Measurements from ENCODE around the gene GID4.

DNA sequence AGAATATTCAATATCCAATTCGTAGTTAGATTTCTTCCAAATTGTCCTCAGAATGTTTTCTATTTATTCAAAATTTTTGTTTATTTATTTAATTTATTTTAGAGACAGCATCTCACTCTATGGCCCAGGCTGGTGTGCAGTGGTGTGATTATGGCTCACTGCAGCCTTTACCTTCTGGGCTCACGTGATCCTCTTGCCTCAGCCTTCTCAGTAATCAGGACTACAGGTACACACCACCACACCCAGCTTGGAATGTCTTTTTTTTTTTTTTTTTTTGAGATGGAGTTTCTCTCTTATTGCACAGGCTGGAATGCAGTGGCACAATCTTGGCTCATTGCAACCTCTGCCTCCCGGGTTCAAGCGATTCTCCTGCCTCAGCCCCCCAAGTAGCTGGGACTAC, 45.0 kb downstream of the GID4 start:
- TF ChIP-seq NFYB (IDR thresholded peaks at IDR 0.05; ENCODE audit: extremely low read depth, insufficient read length), result no peak
- TF ChIP-seq YY1 (IDR thresholded peaks at IDR 0.05; ENCODE audit: borderline replicate concordance in 1 of 3, control insufficient read depth in 1 of 3, extremely low read depth in 1 of 3, insufficient read depth in 3 of 3, insufficient read length in 1 of 3, insufficient replicate concordance in 2 of 3, low read depth in 1 of 3, low read length in 2 of 3), result no peak
- TF ChIP-seq, protein P1, sequence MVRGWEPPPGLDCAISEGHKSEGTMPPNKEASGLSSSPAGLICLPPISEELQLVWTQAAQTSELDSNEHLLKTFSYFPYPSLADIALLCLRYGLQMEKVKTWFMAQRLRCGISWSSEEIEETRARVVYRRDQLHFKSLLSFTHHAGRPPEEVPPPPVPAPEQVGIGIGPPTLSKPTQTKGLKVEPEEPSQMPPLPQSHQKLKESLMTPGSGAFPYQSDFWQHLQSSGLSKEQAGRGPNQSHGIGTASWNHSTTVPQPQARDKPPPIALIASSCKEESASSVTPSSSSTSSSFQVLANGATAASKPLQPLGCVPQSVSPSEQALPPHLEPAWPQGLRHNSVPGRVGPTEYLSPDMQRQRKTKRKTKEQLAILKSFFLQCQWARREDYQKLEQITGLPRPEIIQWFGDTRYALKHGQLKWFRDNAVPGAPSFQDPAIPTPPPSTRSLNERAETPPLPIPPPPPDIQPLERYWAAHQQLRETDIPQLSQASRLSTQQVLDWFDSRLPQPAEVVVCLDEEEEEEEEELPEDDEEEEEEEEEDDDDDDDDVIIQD (CRISPR knock-in tag; IDR thresholded peaks at IDR 0.05), result no peak
- no peak for TF ChIP-seq TEAD2 (tag; IDR thresholded peaks at IDR 0.05)
- TF ChIP-seq, protein P2, sequence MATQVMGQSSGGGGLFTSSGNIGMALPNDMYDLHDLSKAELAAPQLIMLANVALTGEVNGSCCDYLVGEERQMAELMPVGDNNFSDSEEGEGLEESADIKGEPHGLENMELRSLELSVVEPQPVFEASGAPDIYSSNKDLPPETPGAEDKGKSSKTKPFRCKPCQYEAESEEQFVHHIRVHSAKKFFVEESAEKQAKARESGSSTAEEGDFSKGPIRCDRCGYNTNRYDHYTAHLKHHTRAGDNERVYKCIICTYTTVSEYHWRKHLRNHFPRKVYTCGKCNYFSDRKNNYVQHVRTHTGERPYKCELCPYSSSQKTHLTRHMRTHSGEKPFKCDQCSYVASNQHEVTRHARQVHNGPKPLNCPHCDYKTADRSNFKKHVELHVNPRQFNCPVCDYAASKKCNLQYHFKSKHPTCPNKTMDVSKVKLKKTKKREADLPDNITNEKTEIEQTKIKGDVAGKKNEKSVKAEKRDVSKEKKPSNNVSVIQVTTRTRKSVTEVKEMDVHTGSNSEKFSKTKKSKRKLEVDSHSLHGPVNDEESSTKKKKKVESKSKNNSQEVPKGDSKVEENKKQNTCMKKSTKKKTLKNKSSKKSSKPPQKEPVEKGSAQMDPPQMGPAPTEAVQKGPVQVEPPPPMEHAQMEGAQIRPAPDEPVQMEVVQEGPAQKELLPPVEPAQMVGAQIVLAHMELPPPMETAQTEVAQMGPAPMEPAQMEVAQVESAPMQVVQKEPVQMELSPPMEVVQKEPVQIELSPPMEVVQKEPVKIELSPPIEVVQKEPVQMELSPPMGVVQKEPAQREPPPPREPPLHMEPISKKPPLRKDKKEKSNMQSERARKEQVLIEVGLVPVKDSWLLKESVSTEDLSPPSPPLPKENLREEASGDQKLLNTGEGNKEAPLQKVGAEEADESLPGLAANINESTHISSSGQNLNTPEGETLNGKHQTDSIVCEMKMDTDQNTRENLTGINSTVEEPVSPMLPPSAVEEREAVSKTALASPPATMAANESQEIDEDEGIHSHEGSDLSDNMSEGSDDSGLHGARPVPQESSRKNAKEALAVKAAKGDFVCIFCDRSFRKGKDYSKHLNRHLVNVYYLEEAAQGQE (IDR thresholded peaks at IDR 0.05; ENCODE audit: borderline replicate concordance), result no peak
- TF ChIP-seq, protein P2 (CRISPR knock-in tag; IDR thresholded peaks at IDR 0.05; ENCODE audit: low read depth), result no peak
- no peak for TF ChIP-seq FOXM1 (IDR thresholded peaks at IDR 0.05; ENCODE audit: low read depth)
- TF ChIP-seq FOXM1 (CRISPR knock-in tag; IDR thresholded peaks at IDR 0.05; ENCODE audit: low read depth), result no peak
